Prostate gland (tissue), 2 donors: ENCODE results near the gene UGGT1. TPM values are rescaled to one million over a fixed set of nuclear protein-coding genes. Genes with fewer than 3 reads are reported as not detected.

Experiments used
- DNase-seq: peaks from one replicate; pipeline ENCODE4 v3.0.0-alpha.2; 2019; ENCODE audit warnings: low spot score
- H3K27ac ChIP-seq, 2 donors: fragments of 200-600 bp; sonication (generic); 2 replicates each; pipeline ENCODE4 v1.5.1; 2017 to 2019
- H3K27me3 ChIP-seq: fragments of 200-600 bp; sonication (generic); replicated peaks from 2 replicates; pipeline ENCODE4 v1.5.1; 2019; ENCODE audit not compliant: insufficient read depth
- H3K36me3 ChIP-seq, 2 donors: fragments of 200-600 bp; sonication (generic); 1 replicate in 1 of 2; 2 replicates in 1 of 2; pipeline versions ENCODE4 v1.5.1 to v1.8.1; 2017 to 2019
- H3K4me1 ChIP-seq: fragments of 200-600 bp; sonication (generic); replicated peaks from 2 replicates; pipeline ENCODE4 v1.5.1; 2019
- H3K4me3 ChIP-seq, 2 donors: fragments of 200-600 bp; sonication (generic); 2 replicates each; pipeline ENCODE4 v1.5.1; 2017 to 2019
- H3K9me3 ChIP-seq: fragments of 200-600 bp; sonication (generic); 2 replicates; pipeline ENCODE4 v1.5.1; 2017
- CTCF ChIP-seq, 4 experiments: fragments of 200-600 bp in 2 of 4; fragments of 450-650 bp in 2 of 4; sonication (generic) in 2 of 4; IDR thresholded peaks; 1 replicate in 3 of 4; 2 replicates in 1 of 4; pipeline ENCODE4 v1.5.1; 2016 to 2019; ENCODE audit warnings: antibody characterized with exemption in 4 of 4, mild to moderate bottlenecking in 2 of 4, moderate library complexity in 2 of 4
- POLR2A ChIP-seq: fragments of 450-650 bp; IDR thresholded peaks from one replicate; pipeline ENCODE4 v1.6.1; 2016; ENCODE audit warnings: antibody characterized with exemption, mild to moderate bottlenecking
- POLR2AphosphoS5 ChIP-seq: sonication (generic); formaldehyde crosslinking; IDR thresholded peaks from one replicate; pipeline ENCODE4 v1.6.1; 2017; ENCODE audit warnings: antibody characterized with exemption
- WGBS: methylation state at CpG from one replicate; pipeline ENCODE4 v1.1.5; 2018; 5-methylcytosine and 5-hydroxymethylcytosine counted together
- intact Hi-C: fragments of 100-400 bp; cut with DNase I; formaldehyde crosslinking; loops from one replicate; pipeline ENCODE4 v1.14.2; 2022
- total RNA-seq, 2 donors: library from RNA; depleted of rRNA; stranded (reverse); fragments of >200 nt; gene quantifications; one replicate each; pipeline ENCODE4 v1.1.0, GENCODE V29; 2016

UGGT1 gene
- total RNA-seq, 2 donors from 2014 or later = 34.7 to 45.2 TPM

- WGBS = 83% methylated on average over 11 of the region's 11 CpGs
- intact Hi-C loops = no loop called here
- TF ChIP-seq POLR2AphosphoS5 (no peak), CTCF (IDR thresholded peaks at IDR 0.05) (no peak), POLR2A (no peak)
- no peaks in the 10 kb centered on the region for H3K9me3 ChIP-seq
- H3K4me1 ChIP-seq = no peaks in the 10 kb centered on the region
- no peak for DNase-seq
- no peaks in the 10 kb centered on the region for H3K27me3 ChIP-seq
- no peak overlapping the region for H3K4me3 ChIP-seq
- H3K27ac ChIP-seq = no peak overlapping the region
- no peaks in the 10 kb centered on the region for H3K36me3 ChIP-seq
These were observed 36.7 kb upstream of the UGGT1 start for GRCh38 chr2:128054104-128054885.

- no peak for TF ChIP-seq POLR2AphosphoS5
- no peak for TF ChIP-seq POLR2A
- no peak for TF ChIP-seq CTCF (IDR thresholded peaks at IDR 0.05)
- no peaks in the 10 kb centered on the region for H3K36me3 ChIP-seq
- WGBS = 73% methylated on average over 3 of the region's 3 CpGs
- H3K4me3 ChIP-seq = no peak overlapping the region
- H3K4me1 ChIP-seq = no peaks in the 10 kb centered on the region
- no peak for DNase-seq
- H3K27me3 ChIP-seq = no peaks in the 10 kb centered on the region
- intact Hi-C loops = no loop called here
- H3K27ac ChIP-seq = no peak overlapping the region
- H3K9me3 ChIP-seq = no peaks in the 10 kb centered on the region
These were observed 33.7 kb upstream of the UGGT1 start for GRCh38 chr2:128057334-128057733.

- Histone ChIP-seq H3K9me3 (no peaks in the 10 kb centered on the region), H3K4me3 (no peak overlapping the region), H3K4me1 (no peaks in the 10 kb centered on the region), H3K27me3 (no peaks in the 10 kb centered on the region), H3K27ac (no peak overlapping the region), H3K36me3 (no peaks in the 10 kb centered on the region)
- no peak for DNase-seq
- TF ChIP-seq POLR2A (no peak), CTCF (IDR thresholded peaks at IDR 0.05) (no peak), POLR2AphosphoS5 (no peak)
- 62% methylated on average over 2 of the region's 2 CpGs for WGBS
- intact Hi-C loops = no loop called here
These were observed 32.9 kb upstream of the UGGT1 start for GRCh38 chr2:128058114-128058513.

- H3K27ac ChIP-seq = no peak overlapping the region
- 86% methylated on average over 8 of the region's 8 CpGs for WGBS
- no peak for DNase-seq
- H3K36me3 ChIP-seq = no peaks in the 10 kb centered on the region
- TF ChIP-seq POLR2A (no peak), POLR2AphosphoS5 (no peak), CTCF (IDR thresholded peaks at IDR 0.05) (no peak)
- H3K4me3 ChIP-seq = no peak overlapping the region
- intact Hi-C loops = no loop called here
- H3K27me3 ChIP-seq = no peaks in the 10 kb centered on the region
- H3K4me1 ChIP-seq = no peaks in the 10 kb centered on the region
- H3K9me3 ChIP-seq = no peaks in the 10 kb centered on the region
These were observed 28.4 kb upstream of the UGGT1 start for GRCh38 chr2:128062571-128062970.

- H3K4me1 ChIP-seq = no peaks in the 10 kb centered on the region
- no peaks in the 10 kb centered on the region for H3K9me3 ChIP-seq
- DNase-seq = no peak
- 100% methylated on average over 1 of the region's 1 CpG for WGBS
- H3K4me3 ChIP-seq = no peak overlapping the region
- H3K27ac ChIP-seq = no peak overlapping the region
- intact Hi-C loops = no loop called here
- H3K27me3 ChIP-seq = no peaks in the 10 kb centered on the region
- H3K36me3 ChIP-seq = no peaks in the 10 kb centered on the region
- TF ChIP-seq CTCF (IDR thresholded peaks at IDR 0.05) (no peak), POLR2A (no peak), POLR2AphosphoS5 (no peak)
These were observed 26.6 kb upstream of the UGGT1 start for GRCh38 chr2:128064353-128064752.
